Skin of body (tissue), 2 donors: ENCODE data around the gene OLA1. TPM values are rescaled to one million over a fixed set of nuclear protein-coding genes. Genes with fewer than 3 reads are reported as not detected.
"Not testable (repeated sequence)": the region's sequence is repeated elsewhere in the genome, so short reads cannot be mapped to it uniquely, and the experiment has no call there.

Experiments
- DNase-seq: peaks from one replicate; lab custom pipeline; 2025; lab: John Stamatoyannopoulos, UW
- total RNA-seq: library from RNA; depleted of rRNA; stranded (reverse); fragments of >200 nt; gene quantifications from one replicate; pipeline ENCODE4 v1.2.3, GENCODE V29; 2014

OLA1 gene
- total RNA-seq, result 76.2 TPM

DNA sequence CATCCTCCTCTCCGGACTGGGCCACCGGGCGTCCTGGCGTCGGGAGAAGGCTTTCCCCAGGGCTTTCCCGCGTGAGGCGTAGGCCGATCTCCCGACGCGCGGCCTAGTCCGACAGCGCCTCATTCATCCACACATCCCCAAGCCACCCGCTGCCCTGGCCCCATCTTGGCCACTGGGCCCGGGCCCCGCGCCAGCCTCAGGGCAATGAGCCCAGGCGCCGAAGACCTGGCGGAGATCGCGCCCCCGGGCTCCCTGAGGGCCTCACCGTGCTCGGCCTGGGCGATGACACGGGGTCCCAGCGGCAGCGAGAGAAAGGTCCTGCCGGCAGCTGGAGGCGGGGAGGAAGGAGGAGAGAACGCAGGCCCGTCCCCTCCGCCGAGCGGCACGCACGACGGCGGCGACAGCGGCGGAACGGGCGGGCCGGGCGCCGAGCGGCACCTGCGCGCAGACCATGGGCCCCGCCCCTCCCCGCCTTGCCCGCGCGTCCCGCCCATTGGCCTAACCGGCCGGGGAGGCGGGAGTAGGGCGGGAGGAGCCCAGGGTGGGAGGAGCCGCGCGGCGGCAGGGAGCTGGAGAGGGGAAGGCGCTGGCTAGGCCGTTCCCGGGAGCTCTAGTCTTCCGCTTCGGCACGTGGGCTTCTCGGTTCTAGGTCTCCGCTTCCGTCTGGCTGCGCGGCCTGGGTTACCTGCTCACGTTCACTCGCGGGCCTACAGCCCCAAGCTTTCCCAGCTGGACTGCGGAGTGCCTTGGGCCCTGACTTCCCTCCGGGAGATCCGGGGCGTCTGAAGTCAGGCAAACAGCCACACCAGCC lies at the start of gene OLA1:
TSS of gene OLA1 (minus strand) at position 346 of the 811 bp plus-strand sequence. CDS start 1,717 bp downstream, outside the sequence.
- peak; percentile 89 for DNase-seq

DNA sequence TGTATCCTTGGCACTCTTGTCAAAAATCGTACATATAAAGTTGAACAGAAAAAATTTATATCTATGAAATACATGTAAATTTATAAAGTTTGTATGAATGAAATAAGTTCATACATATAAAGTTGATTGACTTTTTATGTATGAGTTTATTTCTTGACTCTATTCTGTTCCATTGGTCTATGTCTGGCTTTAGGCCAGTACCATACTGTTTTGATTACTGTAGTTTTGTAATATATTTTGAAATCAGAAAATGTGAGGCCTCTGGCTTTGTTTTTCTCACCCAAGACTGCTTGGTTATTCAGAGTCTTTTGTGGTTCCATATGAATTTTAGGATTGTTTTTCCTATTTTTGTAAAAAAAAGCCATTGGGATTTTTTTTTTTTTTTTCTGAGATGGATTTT lies 44.6 kb upstream of the OLA1 start:
- DNase-seq, result no peak

DNA sequence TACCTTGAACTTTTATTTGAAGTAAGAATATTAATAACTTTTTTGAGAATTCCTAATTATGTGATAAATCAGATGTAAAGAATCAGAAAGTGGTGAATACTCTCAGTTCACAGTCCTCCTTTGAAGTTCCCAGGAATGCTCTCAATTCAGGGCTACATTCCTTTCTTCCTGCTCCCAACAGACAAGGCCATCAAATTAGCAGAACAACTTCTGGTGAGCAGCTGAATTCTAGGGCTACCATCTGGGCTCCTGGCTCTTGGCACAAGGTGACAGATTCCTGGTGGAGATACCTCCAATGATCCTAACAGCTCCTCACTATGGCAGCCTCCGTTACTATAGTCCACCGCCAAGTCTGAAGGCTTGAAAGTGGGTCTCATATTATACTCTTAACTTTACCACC lies 37.8 kb upstream of the OLA1 start:
- no peak for DNase-seq

DNA sequence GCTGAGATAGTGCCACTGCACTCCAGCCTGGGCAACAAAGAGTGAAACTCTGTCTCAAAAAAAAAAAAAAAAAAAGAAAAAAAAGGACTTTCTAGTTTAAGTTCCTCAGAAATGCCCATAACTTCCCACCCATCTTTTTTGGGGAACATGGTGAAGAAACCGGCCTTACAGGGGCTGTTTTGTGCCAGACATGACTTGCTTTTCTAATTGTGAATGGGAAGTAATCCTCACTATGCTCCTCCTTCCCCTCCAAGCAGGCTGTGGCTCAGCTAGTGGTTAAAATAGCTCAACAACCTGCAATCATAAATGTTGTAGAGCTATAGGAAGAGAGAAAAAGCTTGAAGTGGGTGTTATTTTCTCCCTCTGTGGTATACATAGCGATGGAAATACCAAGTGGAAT lies 34.1 kb upstream of the OLA1 start:
- no peak for DNase-seq

DNA sequence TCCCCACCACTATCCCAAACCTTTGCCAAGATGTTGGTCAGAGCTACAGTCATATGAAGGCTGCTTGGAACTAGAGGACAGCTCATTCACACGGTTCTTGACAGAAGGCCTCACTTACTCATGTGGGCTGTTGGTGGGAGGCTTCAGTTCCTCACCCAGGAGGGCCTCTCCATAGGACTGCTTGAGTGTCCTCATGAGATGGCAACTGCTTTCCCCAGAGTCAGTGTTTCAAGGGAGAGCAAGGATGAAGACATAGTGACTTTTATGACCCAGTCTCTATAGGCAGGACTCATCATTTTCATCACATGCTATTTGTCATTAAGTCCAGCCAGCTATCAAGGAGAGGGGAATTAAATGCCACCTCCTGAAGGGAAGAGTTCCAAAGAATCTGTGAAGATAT lies 33.4 kb upstream of the OLA1 start:
- DNase-seq, result no peak

DNA sequence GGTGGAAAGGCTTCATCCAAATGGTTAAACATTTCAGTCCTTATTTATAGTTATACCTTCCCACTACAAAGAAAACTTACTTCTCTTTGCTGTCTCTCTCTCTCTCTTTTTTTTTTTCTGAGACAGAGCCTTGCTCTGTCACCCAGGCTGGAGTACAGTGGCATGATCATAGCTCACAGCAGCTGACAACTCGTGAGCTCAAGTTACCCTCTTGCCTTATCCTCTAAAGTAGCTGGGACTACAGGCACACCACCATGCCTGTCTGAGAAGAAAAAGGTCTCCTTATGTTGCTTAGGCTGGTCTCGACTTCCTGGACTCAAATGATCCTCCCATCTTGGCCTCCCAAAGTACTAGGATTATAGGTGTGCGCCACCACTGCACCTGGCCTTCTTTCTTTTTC lies 32.3 kb upstream of the OLA1 start:
- DNase-seq, result no peak

DNA sequence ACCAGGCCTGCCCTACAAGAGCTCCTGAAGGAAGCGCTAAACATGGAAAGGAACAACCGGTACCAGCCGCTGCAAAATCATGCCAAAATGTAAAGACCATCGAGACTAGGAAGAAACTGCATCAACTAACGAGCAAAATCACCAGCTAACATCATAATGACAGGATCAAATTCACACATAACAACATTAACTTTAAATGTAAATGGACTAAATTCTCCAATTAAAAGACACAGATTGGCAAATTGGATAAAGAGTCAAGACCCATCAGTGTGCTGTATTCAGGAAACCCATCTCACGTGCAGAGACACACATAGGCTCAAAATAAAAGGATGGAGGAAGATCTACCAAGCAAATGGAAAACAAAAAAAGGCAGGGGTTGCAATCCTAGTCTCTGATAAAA lies 21.9 kb upstream of the OLA1 start:
- not testable (repeated sequence) for DNase-seq

DNA sequence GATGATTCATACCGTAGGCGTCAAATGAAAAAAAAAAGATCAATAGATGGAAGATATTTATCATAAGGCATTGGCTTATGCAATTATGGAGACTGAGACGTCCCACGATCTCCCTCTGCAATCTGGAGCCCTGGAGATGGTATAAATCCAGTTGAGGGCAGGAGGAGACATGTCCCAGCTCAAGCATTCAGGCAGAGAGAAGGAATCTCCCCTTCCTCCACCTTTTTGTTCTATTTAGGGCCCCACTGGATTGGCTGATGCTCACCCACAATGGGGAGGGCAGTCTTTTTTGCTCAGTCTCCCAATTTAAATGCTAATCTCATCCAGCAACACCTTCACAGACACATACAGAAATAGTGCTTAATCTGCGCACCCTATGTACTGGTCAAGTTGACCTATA lies 18.0 kb upstream of the OLA1 start:
- no peak for DNase-seq

DNA sequence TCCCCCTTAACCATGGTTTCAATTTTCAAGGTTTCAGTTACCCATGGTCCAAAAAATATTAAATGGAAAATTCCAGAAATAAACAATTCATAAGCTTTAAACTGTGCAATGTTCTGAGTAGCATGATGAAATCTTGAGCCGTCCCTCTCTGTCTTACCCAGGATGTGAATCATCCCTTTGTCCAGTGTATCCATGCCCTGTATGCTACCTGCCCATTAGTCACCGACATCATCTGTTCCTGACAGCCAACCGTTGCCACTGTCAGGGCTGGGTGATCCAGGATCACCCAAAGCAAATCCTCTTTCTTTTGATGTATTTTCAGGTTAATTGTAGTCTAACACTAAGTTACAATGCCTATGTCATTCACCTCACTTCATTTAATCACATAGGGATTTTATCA lies 15.7 kb upstream of the OLA1 start:
- no peak for DNase-seq

DNA sequence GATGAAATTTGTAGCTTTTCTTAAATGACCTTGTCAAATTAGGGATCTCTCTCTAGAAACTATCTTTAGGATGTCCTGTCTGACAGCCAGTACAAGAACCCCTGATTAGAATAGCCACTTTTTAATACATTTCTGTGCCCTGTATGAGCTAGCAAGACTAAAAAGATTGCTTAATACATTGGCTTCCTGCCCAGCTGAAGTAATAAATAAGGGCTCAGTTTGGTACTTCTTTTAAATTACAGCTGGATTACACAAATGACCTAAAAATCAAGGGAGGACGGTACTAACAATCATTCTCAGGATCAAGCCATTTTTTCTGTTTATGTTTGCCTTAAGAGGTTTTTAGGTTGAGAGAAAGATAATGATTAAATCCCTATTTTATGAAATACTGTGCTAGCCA lies 11.6 kb upstream of the OLA1 start:
- DNase-seq, result peak; percentile 23

DNA sequence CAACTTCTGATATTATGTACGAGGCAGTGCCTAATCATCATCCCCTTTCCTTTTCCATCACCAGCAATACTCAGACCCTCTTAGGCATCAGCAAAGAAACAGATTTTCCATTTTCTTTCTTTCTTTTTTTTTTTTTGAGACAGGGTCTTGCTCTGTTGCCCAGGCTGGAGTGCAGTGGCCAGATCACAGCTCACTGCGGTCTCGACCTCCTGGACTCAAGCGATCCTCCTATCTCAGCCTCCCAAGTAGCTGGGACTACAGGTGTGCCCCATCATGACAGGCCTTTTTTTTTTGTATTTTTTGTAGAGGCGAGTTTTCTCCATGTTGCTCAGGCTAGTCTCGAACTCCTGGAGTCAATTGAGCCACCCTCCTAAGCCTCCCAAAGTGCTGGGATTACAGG lies 5.9 kb upstream of the OLA1 start:
- no peak for DNase-seq

DNA sequence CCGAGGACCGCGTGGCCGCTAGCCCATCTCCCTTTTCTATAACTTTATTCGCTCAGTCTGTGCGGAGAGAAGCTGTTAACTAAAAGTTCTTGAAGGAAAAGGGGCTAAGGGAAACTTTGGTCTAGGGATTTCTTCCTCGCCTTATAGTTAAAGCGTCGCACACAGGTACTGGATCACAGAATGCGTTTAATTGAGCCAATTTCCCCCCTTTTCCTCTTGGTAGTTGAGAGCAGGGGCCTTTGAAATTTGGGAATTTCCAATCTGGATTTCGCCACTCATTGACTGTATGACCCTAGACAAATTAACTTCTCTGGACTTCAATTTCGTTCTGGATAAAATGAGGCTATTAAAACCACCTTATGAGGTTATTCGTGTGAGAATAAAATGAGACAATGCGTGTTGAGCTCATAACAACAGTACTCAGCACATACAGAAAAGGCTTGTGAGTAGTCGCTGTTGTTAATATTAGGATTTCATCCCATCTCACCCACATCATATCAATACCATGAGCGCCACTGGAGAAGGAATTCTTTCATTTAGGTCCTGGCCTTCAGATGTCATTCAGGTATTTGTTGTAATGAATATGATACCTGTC lies 763 bp upstream of the OLA1 start:
- DNase-seq, result no peak

DNA sequence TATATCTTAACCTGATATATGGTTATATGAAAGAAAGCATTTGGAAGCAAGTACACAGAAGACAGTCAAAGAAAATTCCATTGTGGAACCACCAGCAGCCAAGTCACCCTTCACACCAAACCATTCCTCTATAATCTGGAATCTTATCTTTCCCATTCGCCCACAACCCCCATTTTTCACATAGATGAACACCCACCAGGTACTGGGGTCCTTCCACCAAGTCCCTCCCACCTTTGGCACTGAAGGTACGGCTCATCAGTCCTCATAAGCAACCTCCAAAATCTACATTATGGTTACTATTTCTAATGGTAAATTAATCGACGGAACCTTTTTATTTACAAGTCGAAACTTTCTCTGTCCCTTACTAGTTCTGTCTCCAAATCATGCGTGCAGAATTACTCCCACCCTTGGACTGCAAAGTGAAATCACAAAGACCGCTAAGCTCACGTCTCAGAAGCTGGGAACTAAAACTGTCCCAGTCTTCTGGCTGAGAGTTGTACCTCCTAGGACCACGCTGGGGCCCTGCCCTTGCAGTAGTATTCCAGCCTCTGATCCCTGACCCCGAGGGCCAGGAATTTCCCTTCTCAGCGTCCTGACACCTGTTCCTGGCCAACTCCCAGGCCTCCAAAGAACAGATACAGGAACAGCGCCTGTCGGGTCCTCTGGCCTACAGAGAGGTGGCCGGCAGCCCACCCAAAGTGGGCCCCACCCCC lies 702 bp downstream of the OLA1 start:
- no peak for DNase-seq

DNA sequence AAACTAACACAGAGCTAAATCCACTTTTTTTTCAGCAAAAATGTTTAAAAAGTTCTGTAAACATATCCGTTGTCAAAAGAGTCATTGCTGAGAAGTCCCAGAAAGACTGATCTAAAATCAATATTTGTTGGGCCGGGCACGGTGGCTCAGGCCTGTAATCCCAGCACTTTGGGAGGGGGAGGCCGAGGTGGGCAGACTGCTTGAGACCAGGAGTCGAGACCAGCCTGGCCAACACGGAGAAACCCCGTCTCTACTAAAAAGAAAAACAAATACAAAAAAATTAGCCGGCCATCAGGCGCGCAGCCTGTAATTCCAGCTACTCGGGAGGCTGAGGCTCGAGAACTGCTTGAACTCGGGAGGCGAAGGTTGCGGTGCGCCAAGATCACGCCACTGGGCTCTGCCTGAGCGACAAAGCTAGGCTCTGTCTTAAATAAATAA lies 1.4 kb downstream of the OLA1 start:
- DNase-seq, result no peak

DNA sequence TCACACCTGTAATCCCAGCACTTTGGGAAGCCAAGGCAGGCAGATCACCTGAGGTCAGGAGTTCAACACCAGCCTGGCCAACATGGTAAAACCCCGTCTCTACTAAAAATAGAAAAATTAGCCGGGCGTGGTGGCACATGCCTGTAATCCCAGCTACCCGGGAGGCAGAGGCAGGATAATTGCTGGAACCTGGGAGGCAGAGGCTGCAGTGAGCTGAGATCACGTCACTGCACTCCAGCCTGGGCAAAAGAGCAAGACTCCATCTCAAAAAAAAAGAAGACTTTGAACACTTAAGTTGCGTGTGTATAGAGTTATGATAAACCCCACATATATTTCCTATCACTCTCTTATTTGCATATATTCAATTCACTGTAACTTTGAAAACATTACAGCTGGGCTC lies 2.7 kb downstream of the OLA1 start:
- not testable (repeated sequence) for DNase-seq

DNA sequence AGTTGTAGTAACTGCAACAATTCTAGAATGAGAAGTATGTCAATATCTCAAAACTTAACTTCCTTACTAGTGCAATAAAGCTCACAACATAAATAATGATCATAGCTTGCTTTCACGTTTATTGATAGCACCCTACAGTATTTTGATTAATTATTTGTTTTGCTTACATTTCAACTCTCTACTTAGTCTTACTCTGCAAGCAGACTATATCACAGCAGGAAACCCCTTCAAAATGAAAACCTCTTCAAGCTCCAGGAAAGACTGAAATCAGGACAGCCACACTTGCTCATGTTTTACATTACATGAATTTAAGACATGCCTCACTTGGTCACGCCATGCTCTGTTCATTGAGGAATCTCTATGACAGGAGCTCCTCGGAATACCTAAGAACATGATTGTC lies 3.3 kb downstream of the OLA1 start:
- no peak for DNase-seq

DNA sequence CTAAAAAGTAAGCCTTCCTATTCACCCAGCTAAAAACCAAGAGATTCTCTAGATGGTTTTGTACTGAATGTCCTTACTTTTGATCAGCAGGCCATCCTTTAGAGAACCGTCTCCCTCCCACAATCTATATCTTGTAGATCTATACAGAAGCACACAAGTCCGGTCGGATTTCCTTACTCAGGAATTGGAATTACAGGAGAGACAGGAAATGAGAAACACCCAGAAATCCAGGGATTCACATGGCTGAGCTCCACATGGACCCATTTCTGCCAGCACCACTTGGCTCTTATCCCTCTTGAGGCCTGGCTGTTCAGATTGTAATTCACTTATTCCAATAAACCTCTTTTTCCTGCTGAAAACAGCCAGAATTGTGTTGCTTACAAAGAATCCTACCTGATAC lies 4.5 kb downstream of the OLA1 start:
- no peak for DNase-seq

DNA sequence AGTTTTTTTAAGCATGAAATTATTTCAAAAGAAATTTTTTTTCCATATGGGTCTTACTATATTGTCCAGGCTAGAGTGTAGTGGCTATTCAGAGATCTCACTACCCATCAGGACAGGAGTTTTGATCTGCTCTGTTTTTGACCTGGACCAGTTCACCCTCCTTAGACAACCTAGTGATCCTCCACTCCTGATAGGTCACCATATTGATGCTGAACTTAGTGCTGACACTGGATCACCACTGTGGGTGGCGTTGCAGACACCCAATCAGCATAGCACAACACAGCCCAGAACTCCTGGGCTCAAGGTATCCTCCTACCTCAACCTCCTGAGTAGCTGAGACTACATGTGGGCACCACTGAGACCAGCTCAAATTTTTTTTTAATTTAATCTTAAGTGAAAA lies 8.2 kb downstream of the OLA1 start:
- no peak for DNase-seq

DNA sequence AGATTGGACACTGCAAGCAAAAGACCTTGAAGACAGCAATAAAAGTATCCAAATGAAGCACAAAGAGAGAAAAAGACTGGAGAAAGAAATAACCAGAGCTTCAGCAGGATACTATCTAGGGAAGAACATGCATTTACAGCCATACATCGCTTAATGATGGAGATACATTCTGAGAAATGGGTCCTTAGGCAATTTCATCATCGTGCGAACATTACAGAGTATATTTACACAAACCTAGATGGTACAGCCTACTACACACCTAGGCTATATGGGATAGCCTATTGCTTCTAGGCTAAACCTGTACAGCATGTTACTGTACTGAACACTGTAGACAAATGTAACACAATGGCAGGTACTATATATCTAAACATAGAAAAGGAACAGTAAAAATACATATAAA lies 11.9 kb downstream of the OLA1 start:
- DNase-seq, result no peak

DNA sequence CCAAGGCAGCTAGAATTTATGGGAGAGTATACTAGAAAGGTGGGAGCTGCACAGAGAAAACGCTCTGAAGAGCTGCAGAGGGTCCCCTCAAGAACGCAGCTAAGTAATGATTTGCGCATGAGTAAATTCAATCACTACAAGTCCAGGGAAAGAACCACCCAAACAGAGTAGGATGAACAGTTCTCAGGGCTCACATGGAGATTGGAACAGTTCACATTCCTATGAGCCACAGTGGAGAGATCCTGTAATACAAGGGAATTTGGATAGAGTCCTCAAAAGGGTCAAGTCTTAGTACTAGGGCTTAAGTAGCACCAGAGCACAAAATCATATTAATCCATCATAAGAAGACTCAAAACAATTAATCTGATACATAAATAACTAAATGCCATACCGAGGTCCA lies 12.7 kb downstream of the OLA1 start:
- no peak for DNase-seq

DNA sequence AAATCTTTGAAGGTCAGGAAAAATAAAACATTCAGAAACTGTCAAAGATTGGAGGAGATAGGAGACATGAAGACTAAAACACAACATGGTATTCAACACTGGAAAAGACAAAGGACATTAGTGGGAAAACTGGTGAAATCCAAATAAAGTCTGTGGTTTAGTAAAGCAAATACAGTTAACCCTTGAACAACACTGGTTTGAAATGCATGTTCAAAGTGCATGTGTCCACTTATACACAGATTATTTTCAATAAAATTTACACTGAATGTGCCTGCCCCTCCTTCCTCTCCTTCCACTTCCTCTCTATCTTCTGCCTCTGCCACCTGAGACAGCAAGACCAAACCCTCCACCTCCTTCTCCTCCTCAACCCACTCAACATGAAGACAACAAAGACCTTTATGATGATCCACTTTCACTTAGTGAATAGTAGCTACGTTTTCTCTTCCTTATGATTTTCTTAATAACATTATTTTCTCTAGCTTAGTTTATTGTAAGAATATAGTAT lies 14.5 kb downstream of the OLA1 start:
- no peak for DNase-seq

DNA sequence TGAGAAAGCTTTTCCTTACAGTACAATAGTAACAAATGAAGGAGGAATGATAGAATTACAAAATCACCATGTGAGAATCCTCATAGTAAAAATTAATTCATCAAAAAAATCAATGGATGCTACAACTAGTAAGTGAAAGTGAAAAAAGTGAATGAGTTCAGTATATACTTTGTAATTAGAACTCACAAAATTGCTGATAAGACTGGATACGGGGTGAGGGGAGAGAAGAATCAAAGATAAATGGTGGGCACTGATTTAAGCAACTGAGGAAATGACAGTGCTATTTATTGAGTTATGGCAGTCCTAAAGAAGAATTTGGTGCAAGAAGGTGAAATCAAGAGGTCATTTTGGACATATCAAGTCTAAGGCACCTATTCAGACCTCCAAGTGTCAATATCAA lies 20.6 kb downstream of the OLA1 start:
- no peak for DNase-seq
